Measurements from ENCODE around the gene TEDC1.

Gene TEDC1

GRCh38 chr14:105471823-105472485, 19.1 kb upstream of the TEDC1 start:
- H3K4me3 ChIP-seq (ENCODE audit: low read length), result no peak overlapping the region
- TF ChIP-seq CTCF (conservative IDR thresholded peaks at IDR 0.05; ENCODE audit: low read length), result no peak
- DNase-seq (ENCODE audit: low read depth), result no peak

GRCh38 chr14:105472486-105472991, 18.5 kb upstream of the TEDC1 start:
- TF ChIP-seq CTCF (conservative IDR thresholded peaks at IDR 0.05; ENCODE audit: low read length), result no peak
- no peak for DNase-seq (ENCODE audit: low read depth)
- H3K4me3 ChIP-seq (ENCODE audit: low read length), result no peak overlapping the region

- no peak for DNase-seq (ENCODE audit: low read depth)
- peak overlapping the region; percentile 60 for H3K4me3 ChIP-seq (ENCODE audit: low read length)
- TF ChIP-seq CTCF (conservative IDR thresholded peaks at IDR 0.05; ENCODE audit: low read length), result no peak
These were observed 17.9 kb upstream of the TEDC1 start for GRCh38 chr14:105473033-105473676.

GRCh38 chr14:105473677-105474482, 17.2 kb upstream of the TEDC1 start:
- TF ChIP-seq CTCF (conservative IDR thresholded peaks at IDR 0.05; ENCODE audit: low read length), result no peak
- peak overlapping the region; percentile 60 for H3K4me3 ChIP-seq (ENCODE audit: low read length)
- DNase-seq (ENCODE audit: low read depth), result peak; percentile 74

- peak within 1 kb of the TSS; percentile 77 for H3K4me3 ChIP-seq (ENCODE audit: low read length)
- peak; percentile 33 for DNase-seq (ENCODE audit: low read depth)
- TF ChIP-seq CTCF (conservative IDR thresholded peaks at IDR 0.05; ENCODE audit: low read length), result no peak
These were observed 16.4 kb upstream of the TEDC1 start, which contains the start of gene CRIP2 for GRCh38 chr14:105474483-105475268. CRIP2 (plus strand) TSS chr14:105474821; CDS start chr14:105474863, 42 bp downstream.

GRCh38 chr14:105475269-105476096, 15.6 kb upstream of the TEDC1 start:
- H3K4me3 ChIP-seq (ENCODE audit: low read length), result peak overlapping the region; percentile 77
- TF ChIP-seq CTCF (conservative IDR thresholded peaks at IDR 0.05; ENCODE audit: low read length), result no peak
- DNase-seq (ENCODE audit: low read depth), result peak; percentile 43
